LHCN-M2 (cell line): ENCODE results near the gene C1QTNF7. TPM values are rescaled to one million over a fixed set of nuclear protein-coding genes. Genes with fewer than 3 reads are reported as not detected.

Experiments used
- DNase-seq: peaks from one replicate; pipeline ENCODE4 v3.0.0-alpha.2; 2012; ENCODE audit warnings: low read depth
- polyA plus RNA-seq: library from polyadenylated mRNA; unstranded; fragments of >200 nt; gene quantifications from one replicate; pipeline ENCODE4 v1.2.1, GENCODE V29; 2012; ENCODE audit warnings: missing spikeins
- total RNA-seq: library from RNA; depleted of rRNA; stranded (reverse); fragments of >200 nt; gene quantifications from 2 replicates; pipeline ENCODE4 v1.2.3, GENCODE V29; 2014; rRNA removed

The C1QTNF7 gene, protein sequence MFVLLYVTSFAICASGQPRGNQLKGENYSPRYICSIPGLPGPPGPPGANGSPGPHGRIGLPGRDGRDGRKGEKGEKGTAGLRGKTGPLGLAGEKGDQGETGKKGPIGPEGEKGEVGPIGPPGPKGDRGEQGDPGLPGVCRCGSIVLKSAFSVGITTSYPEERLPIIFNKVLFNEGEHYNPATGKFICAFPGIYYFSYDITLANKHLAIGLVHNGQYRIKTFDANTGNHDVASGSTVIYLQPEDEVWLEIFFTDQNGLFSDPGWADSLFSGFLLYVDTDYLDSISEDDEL
- not detected in 2 replicates for total RNA-seq
- polyA plus RNA-seq = not detected

DNA sequence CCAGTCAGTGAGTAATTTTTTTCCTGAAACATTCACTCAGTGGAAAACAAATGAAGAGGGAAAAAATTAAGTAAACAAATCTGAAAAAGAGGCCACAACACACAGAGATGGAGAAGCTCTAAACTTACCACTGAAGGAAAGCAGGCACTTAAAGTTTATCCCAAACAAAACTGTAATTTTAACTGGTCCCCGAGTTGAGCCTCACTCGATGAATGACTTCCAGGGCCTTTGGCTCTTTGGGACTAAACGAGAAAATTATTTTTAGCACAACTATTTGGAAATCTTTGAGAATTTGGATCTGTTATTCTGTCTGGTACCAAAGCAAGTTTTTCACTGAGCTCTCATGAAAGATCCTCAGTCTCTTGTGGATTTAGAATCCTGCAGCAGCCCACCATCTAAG is at the start of gene C1QTNF7:
Gene C1QTNF7 (plus strand): TSS at position 333 of the 400 bp plus-strand sequence. CDS start 7,711 bp downstream, outside the sequence.
- no peak for DNase-seq

DNA sequence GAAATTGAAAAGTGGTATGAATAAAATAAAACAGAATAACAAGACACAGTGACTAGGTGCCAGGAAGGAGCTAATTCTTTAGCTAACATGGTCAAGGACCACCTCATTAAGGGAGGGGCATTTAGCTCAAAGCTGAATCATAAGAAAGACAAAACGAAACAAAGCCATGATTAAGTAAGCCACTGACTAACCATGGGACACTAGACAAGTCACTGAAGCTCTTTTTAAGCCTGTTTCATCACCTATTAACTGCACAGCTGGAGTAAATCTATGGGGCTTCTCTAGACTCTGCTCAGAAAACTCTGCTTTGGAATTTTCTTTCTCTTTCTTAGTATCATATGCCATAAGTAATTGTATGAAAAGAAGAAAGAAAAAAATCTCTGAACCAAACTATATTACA is 49.8 kb upstream of the C1QTNF7 start:
- peak; percentile 34 for DNase-seq

DNA sequence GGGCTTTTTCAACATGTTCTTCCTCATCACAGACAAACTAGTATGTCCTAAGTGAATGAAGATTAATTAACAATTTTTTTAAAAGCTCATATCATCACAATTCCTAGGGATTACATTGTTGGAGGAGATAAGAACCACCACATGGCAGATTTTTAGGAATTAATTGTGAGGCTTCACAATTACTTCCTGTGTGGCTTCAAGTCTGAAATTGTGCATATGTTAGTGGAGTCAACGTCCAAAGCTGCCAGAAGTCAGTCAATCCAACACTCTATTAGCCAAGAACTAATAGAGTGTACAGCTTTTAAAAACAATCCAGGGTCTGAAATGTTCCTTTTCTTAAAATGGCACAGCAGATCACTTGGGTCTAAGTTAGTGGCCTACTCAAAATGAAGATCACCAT is 49.3 kb upstream of the C1QTNF7 start:
- DNase-seq = no peak

DNA sequence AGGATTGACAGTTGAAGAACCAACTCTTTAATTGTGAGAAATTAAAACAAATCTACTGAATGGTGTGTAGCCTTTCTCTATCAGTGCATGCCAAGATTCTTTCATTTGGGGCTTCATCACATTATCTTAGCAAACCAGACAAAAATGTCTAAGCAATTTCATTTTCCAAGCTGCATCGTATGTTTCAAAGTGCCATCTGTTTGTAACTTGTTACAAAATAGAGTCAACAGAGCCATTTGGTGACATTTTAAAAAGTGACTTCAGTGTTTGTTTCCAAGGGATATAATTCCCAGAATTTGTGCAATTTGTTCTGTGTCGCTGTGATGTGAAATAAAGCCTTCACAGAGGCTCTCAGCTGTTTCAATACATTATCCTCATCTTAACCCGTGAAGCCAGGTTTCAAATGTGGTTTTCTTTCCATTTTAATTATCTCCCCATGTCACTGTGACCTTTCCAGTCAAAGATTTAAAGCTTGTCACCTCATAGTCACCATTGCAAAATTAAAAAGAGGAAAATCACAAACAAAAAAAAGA is 46.0 kb upstream of the C1QTNF7 start:
- no peak for DNase-seq

DNA sequence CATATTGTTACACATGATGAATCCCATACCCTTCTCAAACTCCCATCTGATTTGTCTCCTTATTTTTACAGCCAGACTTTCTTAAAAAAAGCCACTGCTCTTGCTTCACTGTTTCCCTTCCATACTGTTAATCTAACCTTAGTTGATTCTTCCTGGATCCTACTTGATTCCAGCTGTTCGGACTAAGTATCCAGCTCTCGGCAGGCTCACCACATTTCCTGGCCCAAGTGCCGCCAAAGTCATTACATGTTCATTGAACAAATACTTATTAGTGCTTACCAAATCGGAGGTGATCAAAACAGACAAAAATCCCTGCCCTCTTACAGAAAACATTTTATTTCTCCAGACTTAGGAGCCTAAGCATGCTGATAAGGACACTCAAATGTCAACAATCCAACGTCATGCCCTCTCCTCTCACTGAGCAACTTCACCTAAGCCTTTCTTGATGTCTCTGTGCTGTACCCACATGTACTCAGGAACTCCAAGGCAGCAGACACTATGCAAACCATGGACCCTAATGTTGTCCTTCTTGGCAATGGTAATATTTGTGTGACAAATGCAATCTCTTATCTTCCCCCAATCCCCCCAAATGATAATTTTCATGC is 45.1 kb upstream of the C1QTNF7 start:
- no peak for DNase-seq

DNA sequence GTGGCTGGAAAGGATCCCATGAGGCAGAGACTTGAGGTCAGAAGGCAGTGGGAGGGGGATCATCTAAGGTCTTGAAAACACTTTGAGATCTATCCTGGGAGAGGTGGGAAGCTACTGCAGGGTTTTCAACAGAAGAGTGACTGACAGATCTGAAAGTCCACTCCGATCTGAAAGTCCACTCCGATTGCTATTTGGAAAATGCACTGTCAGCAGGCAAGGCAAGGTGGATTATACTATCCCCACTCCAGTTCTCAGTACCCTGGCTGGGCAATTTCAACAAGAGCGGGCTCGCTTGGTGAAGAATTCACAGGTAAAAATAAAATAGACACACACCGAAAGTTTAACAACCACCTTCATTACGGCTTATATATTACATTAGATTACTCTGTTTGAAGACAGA is 42.3 kb upstream of the C1QTNF7 start:
- no peak for DNase-seq

DNA sequence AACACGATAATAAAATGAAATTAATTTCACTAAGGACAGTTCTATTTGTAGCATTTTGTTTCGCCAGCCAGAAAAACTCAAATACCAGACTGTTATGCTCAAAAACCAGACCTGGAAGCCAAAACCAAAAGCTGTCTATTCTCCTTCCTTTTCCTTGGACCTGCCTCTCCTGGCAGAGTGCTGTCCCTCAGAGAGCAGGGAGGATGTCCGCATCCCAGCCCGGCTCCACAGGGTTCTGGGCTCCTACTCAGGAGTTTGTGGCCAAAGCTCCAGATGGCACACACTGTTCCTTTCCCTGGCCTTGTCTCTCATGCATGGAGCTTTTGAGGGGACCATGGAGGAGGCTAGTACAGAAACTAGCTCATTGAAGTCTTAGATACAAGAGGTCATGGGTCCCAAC is 41.9 kb upstream of the C1QTNF7 start:
- no peak for DNase-seq

DNA sequence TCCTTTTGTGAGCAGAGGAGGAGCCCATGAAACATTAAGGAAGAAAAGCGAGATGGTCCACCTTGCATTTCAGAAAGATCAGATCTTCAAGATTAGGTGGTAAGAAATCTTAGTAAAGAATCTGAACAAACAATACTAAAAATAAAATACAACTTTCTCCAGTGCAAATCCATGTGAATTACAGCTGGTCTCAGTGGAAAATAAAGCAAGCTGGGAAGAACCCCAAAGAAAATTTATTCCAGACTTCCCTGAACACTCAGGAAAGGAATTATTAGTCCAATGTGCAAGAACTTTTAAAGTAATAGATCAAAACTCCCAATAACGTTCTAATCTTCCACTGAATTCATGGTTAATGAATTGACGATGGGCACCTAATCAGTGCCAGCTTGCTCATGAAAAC is 37.3 kb upstream of the C1QTNF7 start:
- DNase-seq = no peak

DNA sequence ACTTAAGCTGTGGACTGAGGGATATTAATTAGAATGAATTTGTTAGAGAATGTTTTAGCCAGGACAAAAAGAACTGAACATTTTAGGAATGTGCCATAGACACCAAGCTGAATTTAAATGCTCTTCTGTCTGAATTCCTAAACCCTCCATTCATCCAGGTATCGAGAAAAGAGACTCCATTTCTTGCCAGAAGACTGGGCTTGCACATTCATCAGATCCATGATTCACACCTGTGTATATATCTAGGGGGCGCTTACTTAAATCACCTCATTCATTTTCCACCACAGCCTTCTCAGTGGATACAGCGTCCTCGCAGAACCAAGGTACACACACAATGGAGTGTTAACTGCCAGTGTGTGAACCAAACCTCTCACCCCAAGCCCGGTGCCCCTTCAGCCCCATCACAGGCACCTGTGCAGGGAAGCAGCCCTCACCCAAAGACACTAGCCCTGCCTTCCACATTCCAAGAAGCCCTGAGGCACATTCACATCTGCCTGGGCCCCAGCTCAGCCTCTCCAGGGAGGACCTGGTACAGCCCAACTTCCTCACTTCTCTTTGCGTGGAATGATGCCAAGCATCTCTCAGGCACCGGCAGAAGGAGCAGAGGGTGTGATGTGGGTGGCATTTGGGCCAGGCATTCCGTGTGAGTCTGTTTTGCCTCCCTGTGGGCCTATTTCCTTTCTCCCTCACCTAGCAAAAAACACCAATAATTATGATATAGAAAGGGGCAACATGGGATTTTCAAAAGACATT is 35.6 kb upstream of the C1QTNF7 start:
- no peak for DNase-seq

DNA sequence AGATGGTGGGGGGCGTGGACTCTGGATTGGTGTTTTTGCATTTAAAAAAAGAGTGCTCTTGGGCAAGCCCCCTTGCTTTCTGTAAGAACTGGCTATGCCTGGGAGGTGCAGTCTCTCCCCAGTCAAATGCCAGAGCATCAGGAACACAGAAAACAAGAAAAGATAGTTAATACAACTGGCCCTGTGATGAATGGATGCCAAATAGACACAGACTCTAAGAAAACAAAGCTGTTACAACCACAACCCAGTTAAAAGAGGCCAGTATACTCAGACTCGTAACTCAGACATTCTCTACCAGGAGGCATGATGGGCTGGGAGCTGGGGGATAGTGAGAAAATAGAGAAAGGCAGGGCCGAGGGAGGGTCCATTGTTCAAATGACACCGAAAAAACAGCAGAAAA is 32.5 kb upstream of the C1QTNF7 start:
- DNase-seq = no peak

DNA sequence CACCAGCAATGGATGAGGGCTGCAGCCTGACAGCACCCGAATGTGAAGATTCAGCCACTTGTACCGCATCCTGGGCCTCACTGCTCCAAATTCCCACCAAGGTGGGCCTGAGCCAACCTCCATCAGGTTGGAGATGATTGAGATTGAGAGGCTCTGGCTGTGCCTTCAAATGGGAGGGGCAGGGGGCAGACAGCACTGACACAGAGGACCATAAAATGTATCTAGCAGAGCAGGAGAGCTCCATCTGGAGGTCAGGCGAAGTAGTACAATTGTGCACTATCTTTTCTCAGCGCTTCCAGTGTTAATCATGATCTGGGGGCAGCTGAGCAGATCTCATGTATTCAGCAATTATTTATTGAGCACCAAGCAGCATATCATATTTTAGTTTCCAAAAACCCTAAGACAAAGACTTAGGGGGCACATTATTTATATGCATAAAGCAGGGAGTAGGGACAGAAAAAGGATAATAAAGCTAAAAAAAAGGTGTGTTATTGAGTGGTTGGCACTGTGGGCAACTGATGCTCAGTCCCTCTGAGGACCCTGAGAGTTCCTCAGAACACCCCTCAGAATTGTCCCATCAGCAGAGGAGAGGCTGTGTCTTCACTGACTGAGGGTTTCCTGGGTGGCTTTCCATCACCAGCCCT is 31.6 kb upstream of the C1QTNF7 start:
- peak; percentile 58 for DNase-seq

DNA sequence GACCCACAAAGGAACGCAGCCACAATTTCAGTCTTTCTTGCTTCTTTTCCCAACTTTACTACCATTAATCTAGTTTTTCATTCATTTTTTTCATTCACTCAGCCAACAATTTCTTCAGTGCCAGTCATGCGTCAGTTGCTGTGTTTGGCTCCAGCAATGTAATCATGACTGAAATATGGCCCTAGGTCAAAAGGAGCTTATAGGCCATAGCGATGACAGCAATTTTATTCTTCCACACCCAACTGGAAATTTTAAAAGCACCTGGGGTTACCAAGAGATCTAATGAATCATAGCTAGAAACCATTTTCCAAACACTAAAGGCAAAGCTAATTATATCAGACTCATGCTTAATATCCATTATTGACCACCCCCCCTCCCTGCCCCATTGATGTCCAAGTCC is 29.8 kb upstream of the C1QTNF7 start:
- no peak for DNase-seq

DNA sequence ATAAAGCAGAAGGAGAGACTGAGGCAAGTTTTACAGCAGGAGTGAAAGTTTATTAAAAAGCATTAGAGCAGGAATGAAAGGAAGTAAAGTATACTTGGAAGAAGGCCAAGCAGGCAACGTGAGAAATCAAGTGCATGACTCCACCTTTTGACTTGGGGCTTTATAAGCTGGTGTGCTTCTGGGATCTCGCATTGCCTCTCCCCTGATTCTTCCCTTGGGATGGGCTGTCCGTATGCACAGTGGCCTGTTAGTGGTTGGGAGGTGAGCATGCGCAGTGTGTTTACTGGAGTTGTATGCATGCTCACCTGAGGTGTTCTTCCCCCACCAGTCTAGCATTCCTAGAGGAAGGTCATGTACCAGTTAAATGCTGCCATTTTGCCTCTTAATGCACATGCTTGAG is 29.1 kb upstream of the C1QTNF7 start:
- DNase-seq = no peak

DNA sequence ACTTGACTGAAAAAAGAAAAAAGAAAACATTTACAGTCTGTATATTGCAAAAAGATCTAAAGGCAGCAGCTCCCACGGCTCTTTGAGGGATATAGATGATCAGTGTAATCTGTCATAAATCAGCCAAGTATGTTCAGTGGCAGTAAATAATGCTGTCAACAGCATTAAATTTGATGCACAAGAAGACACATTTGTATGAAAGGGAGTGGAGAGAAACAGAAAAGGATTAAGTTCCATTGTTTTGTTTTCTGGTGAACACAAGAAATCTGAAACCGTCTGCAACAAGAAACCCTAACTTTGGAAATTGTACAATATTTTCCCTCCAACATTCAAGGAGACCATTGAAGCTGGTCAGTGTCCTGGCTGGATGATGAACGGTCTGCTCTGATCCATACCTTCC is 27.6 kb upstream of the C1QTNF7 start:
- DNase-seq = peak; percentile 37

DNA sequence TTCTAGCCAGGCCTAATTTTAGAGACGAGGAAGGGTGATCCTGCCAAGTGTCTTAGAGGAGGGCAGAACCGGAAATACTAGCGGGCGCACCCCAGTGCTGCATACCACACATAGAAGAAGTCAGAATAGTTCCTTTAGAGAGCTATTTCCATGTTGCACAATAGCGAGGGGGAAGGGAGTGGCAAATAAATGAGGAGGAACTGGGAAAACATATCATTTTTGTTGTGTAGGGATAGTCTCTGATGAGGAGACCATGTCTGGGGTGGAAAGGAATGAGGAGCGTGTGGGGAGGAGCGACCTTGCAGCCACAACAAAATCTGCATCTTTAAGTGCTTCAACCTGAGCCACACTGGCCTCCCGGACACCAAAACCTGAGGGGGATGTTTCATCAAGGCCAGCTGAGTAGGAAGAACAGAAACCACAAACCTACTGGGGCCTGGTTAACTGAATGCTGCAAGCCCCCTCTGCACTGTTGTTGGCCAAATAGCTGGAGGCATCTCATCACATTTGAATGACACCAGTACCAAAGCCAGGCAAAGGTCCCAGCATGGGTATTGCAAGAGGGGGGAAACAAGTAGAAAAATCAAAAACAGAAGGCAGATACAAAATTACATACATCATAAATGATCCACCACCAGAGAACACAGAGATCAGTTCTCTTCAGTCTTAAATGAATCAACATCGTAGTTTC is 26.7 kb upstream of the C1QTNF7 start:
- peak; percentile 76 for DNase-seq

DNA sequence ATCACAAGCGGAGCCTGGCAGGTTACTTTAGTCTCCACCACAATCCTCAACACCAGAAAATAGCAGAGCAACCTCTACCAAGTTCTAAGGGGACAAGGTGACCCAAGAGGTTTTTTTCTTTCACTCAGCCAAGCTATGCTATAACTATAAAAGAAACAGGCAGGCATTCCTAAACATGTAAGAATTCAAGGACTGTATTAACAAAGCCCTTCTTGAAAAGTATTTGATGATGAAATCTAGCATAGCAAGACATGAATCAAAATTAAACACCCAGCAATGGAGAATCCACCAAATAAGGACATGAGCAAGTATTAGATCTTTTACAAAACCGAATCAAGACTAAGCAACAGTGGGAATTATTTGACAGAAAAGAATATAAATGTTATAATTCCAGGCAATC is 25.7 kb upstream of the C1QTNF7 start:
- DNase-seq = peak; percentile 22

DNA sequence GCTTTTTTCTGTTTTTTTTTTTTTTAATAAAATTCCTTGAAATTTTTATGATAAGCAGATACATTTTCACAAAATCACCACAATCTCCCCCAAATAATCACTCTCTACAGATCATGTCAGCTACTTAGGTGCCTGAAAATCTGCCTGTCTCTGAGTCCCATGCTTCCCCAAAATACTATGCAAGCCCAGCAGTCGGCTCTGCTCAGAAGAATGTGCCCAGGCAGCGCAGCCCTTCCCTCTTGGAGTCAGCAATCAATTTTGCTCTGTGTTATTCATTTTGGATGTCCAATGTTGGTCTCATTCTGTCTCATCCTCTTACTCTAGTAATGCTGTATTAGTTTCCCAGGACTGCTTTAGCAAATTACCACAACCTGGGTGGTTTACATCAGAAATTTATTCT is 24.9 kb upstream of the C1QTNF7 start:
- DNase-seq = no peak

DNA sequence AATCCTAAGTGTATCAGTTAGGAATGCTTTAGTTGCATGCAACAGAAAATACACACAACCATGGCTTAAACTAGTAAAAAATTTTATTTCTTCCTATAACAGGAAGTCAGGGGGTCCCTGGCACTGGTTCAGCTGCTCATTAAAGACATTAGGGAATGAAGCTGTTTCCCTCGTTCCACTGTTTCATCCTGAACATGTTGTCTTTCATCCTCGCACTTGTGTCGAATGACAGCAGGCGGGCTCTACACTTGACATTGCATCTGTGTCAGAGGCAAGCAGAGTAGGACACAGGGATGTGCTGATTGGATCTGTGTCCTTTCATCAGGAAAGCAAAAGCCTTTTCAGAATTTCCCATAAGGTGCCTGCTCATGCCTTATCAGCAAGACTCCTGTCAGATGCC is 22.8 kb upstream of the C1QTNF7 start:
- no peak for DNase-seq

DNA sequence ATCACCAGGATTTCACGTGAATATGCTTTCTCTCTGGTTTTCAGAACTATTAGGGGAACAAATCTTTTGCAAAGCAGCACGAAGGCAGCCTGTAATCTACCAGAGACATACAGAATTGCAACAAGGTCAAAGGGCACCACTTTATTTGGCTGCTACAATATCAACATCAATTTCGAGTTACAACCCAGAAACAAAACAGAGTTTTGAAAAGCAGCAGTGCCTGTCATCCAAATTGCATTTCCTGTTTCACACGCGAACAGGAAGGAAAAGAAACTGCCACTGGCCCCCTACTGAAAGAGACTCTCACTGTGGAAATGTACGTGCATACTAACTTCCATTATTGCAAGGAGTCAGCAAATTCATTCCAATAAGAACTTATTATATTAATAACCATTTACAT is 17.1 kb upstream of the C1QTNF7 start:
- peak; percentile 35 for DNase-seq

DNA sequence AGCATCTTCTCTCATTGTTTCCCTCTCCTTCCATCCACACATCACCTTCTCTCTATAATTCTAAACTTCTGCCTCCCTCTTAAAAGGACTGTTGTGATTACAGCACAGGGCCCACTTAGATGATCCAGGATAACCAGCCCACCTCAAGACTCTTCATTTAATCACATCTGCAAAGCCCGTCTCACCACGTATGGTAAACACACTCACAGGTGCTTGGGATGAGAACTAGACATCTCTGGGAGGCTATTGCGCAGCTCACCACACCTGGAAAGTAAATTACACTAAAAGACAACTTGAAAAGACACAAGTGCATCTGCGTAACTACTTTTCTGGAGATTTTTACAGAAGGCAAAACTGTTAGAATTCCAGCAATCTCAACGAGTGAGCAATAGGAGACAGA is 15.4 kb upstream of the C1QTNF7 start:
- no peak for DNase-seq

DNA sequence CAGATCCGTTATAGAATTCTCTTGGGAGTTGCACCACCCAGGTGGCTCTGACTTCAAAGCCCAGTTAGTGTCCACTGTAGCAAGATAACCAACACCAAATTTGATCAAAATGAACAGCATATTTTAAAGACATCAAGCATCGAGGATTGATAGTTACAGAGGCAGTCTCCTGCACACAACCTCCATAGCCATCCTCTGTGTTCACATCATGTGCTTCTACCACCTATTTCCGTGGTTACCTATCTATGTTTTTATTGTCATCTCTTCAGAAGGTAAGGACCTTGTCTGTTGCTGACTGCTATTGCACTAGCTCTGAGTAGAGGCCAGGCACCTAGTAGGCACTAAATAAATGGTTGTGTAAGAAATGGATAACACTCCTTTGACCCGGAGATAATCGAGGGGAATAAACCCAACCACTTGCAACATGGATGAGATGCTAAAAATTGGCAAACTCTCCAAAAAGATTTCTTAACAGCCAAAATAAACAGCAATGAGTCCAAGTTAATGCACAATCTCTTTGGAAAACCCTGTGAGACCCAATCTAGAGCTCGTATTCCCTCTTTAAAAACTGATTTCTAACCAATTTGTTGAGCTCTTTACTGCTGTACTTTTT is 14.7 kb upstream of the C1QTNF7 start:
- no peak for DNase-seq
